ENCODE measurements around the gene RACGAP1. TPM values are rescaled to one million over a fixed set of nuclear protein-coding genes. Genes with fewer than 3 reads are reported as not detected.

RACGAP1 gene
- polyA plus RNA-seq, 1 of the 3 experiments (the other 2 are of a cell fraction) = 21.5 TPM

- Histone ChIP-seq H3K4me2 (no peak overlapping the region), H3K9ac (no peak overlapping the region), H3K36me3 (replicated peaks in 1 of 2; ENCODE audit: control insufficient read depth in 1 of 2, insufficient read depth in 2 of 2, low read length in 1 of 2) (no peaks in the 10 kb centered on the region), H3K9me2 (no peaks in the 10 kb centered on the region), H3K27me3 (ENCODE audit: insufficient read depth) (no peaks in the 10 kb centered on the region), H3K9me3 (no peaks in the 10 kb centered on the region), H3K27ac (ENCODE audit: low read depth in 2 of 2, low read length in 1 of 2) (no peak overlapping the region), H3K79me2 (ENCODE audit: insufficient read depth) (no peaks in the 10 kb centered on the region), H3K4me1 (ENCODE audit: control insufficient read depth in 1 of 2, insufficient read depth in 2 of 2, low read depth in 1 of 2, low read length in 1 of 2) (peaks cover 0 to 3% of the 10 kb centered on the region in 2 experiments; a peak in 1 of 4 replicates), H2AFZ (ENCODE audit: low read depth) (no peak overlapping the region), H3F3A (replicated peaks; ENCODE audit: insufficient read depth) (no peaks in the 10 kb centered on the region), H4K20me1 (ENCODE audit: insufficient read depth) (no peaks in the 10 kb centered on the region), H3K4me3 (ENCODE audit: low read depth in 2 of 2, low read length in 1 of 2) (no peak overlapping the region)
- ChIA-PET CTCF (interaction anchor here (0.6 to 2.0 kb wide), 4 partner anchors 25 to 116 kb away, joined by 3 to 7 read pairs (median 4); no protein-coding TSS in a partner anchor), POLR2A (interaction anchor here (0.6 kb wide), 1 partner anchor 348 kb away, joined by 3 read pairs; no protein-coding TSS in a partner anchor)
- TF ChIP-seq POLR2AphosphoS5 (IDR thresholded peaks at IDR 0.05; ENCODE audit: low read depth, low read length) (no peak), MXI1 (IDR thresholded peaks at IDR 0.05; ENCODE audit: low read depth, low read length) (no peak), USF1 (IDR thresholded peaks at IDR 0.05; ENCODE audit: borderline replicate concordance, low read depth) (no peak), RAD21 (IDR thresholded peaks at IDR 0.05; ENCODE audit: low read length) (no peak), REST (IDR thresholded peaks at IDR 0.05; ENCODE audit: low read depth, low read length) (no peak), FOSL2 (IDR thresholded peaks at IDR 0.05; ENCODE audit: borderline replicate concordance, low read depth) (no peak), MEF2A (IDR thresholded peaks at IDR 0.05; ENCODE audit: borderline replicate concordance, low read depth) (no peak), CHD2 (IDR thresholded peaks at IDR 0.05; ENCODE audit: low read length, partially characterized antibody) (no peak), RXRA (IDR thresholded peaks at IDR 0.05; ENCODE audit: borderline replicate concordance, low read depth) (no peak), USF2 (IDR thresholded peaks at IDR 0.05; ENCODE audit: borderline replicate concordance, low read depth, low read length) (no peak)
- TF ChIP-seq, protein P1, sequence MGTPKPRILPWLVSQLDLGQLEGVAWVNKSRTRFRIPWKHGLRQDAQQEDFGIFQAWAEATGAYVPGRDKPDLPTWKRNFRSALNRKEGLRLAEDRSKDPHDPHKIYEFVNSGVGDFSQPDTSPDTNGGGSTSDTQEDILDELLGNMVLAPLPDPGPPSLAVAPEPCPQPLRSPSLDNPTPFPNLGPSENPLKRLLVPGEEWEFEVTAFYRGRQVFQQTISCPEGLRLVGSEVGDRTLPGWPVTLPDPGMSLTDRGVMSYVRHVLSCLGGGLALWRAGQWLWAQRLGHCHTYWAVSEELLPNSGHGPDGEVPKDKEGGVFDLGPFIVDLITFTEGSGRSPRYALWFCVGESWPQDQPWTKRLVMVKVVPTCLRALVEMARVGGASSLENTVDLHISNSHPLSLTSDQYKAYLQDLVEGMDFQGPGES (IDR thresholded peaks at IDR 0.05; ENCODE audit: low read depth, low read length) = no peak
- DNase-seq = no peak
These were observed 86.0 kb downstream of the RACGAP1 start for GRCh38 chr12:49939307-49939706.

Other genes starting within 250 kb of the RACGAP1 start
- 8.7 and 8.9 TPM in 2 replicates for gene NCKAP5L, start 197.1 kb downstream of the RACGAP1 start, polyA plus RNA-seq (2012; rRNA removed)
- gene BCDIN3D, start 182.4 kb downstream of the RACGAP1 start, polyA plus RNA-seq (2012; rRNA removed) = 2.3 and 3.8 TPM in 2 replicates
- gene FAIM2, start 121.6 kb downstream of the RACGAP1 start, polyA plus RNA-seq (2012; rRNA removed) = 6.3 and 11.3 TPM in 2 replicates
- not detected in 2 replicates for gene AQP2, start 74.8 kb downstream of the RACGAP1 start, polyA plus RNA-seq (2012; rRNA removed)
- 0.08 and 0.10 TPM in 2 replicates for gene AQP5, start 63.6 kb downstream of the RACGAP1 start, polyA plus RNA-seq (2012; rRNA removed)
- 0.10 and 0.21 TPM in 2 replicates for gene AQP6, start 52.5 kb downstream of the RACGAP1 start, polyA plus RNA-seq (2012; rRNA removed)
- gene ASIC1, start 32.1 kb upstream of the RACGAP1 start, polyA plus RNA-seq (2012; rRNA removed) = 24.3 and 28.4 TPM in 2 replicates
- gene SMARCD1, start 59.8 kb upstream of the RACGAP1 start, polyA plus RNA-seq (2012; rRNA removed) = 58.5 and 77.2 TPM in 2 replicates
- gene GPD1, start 78.5 kb upstream of the RACGAP1 start, polyA plus RNA-seq (2012; rRNA removed) = 0.07 and 0.26 TPM in 2 replicates
- 204 and 218 TPM in 2 replicates for gene COX14, start 86.7 kb upstream of the RACGAP1 start, polyA plus RNA-seq (2012; rRNA removed)
- 56.9 and 68.3 TPM in 2 replicates for gene CERS5, start 141.9 kb upstream of the RACGAP1 start, polyA plus RNA-seq (2012; rRNA removed)